Chondrocyte (in vitro differentiated cells): ENCODE results near the gene WFS1. TPM values are rescaled to one million over a fixed set of nuclear protein-coding genes. Genes with fewer than 3 reads are reported as not detected.

Source experiments
- DNase-seq: peaks from one replicate; pipeline ENCODE4 v3.0.0; 2021; ENCODE audit warnings: mixed read lengths, low spot score
- H3K27ac Mint-ChIP-seq: one replicate; pipeline ENCODE4 v1.8.0; 2021; ENCODE audit warnings: mild to moderate bottlenecking, moderate library complexity, mixed read lengths; ENCODE audit not compliant: unreplicated experiment
- H3K27me3 Mint-ChIP-seq: 2 replicates; pipeline ENCODE4 v1.8.0; 2021; ENCODE audit warnings: low read depth, mixed read lengths
- H3K36me3 Mint-ChIP-seq: 2 replicates; pipeline ENCODE4 v1.8.0; 2021; ENCODE audit warnings: low read depth, mixed read lengths
- H3K4me1 Mint-ChIP-seq: 2 replicates; pipeline ENCODE4 v1.8.0; 2021; ENCODE audit warnings: low read depth, mild to moderate bottlenecking, mixed read lengths
- H3K4me3 Mint-ChIP-seq: one replicate; pipeline ENCODE4 v1.8.0; 2021; ENCODE audit warnings: mild to moderate bottlenecking, moderate library complexity, mixed read lengths; ENCODE audit not compliant: unreplicated experiment
- H3K9me3 Mint-ChIP-seq: 2 replicates; pipeline ENCODE4 v1.8.0; 2021; ENCODE audit warnings: low read depth, mixed read lengths
- CTCF ChIP-seq: fragments of 200-600 bp; sonication (generic); IDR thresholded peaks from 2 replicates; pipeline ENCODE4 v1.5.0; 2021; ENCODE audit warnings: antibody characterized with exemption, mild to moderate bottlenecking, moderate library complexity
- total RNA-seq: library from RNA; stranded (reverse); gene quantifications from 3 replicates; pipeline ENCODE4 v1.2.1, GENCODE V29; 2021

The WFS1 gene
- total RNA-seq, 1 donor from 2014 or later, result 54.6 TPM

- H3K9me3 Mint-ChIP-seq, result no peaks in the 10 kb centered on the region
- no peak overlapping the region for H3K4me3 Mint-ChIP-seq
- TF ChIP-seq CTCF, result no peak
- no peak for DNase-seq
- no peak overlapping the region for H3K27ac Mint-ChIP-seq
- no peaks in the 10 kb centered on the region for H3K27me3 Mint-ChIP-seq
- peaks cover 46% of the 10 kb centered on the region for H3K4me1 Mint-ChIP-seq
- H3K36me3 Mint-ChIP-seq, result peaks cover 2% of the 10 kb centered on the region
Observed at GRCh38 chr4:6277935-6278800, 8.5 kb downstream of the WFS1 start.

GRCh38 chr4:6278801-6279197 is 9.1 kb downstream of the WFS1 start:
- peaks cover 2% of the 10 kb centered on the region for H3K36me3 Mint-ChIP-seq
- no peaks in the 10 kb centered on the region for H3K27me3 Mint-ChIP-seq
- TF ChIP-seq CTCF, result no peak
- H3K27ac Mint-ChIP-seq, result no peak overlapping the region
- peaks cover 40% of the 10 kb centered on the region for H3K4me1 Mint-ChIP-seq
- no peaks in the 10 kb centered on the region for H3K9me3 Mint-ChIP-seq
- no peak overlapping the region for H3K4me3 Mint-ChIP-seq
- no peak for DNase-seq

- no peaks in the 10 kb centered on the region for H3K9me3 Mint-ChIP-seq
- no peaks in the 10 kb centered on the region for H3K27me3 Mint-ChIP-seq
- no peak overlapping the region for H3K27ac Mint-ChIP-seq
- peaks cover 2% of the 10 kb centered on the region for H3K36me3 Mint-ChIP-seq
- TF ChIP-seq CTCF, result no peak
- peaks cover 32% of the 10 kb centered on the region for H3K4me1 Mint-ChIP-seq
- no peak overlapping the region for H3K4me3 Mint-ChIP-seq
- no peak for DNase-seq
Observed at GRCh38 chr4:6279582-6280289, 10.1 kb downstream of the WFS1 start.

GRCh38 chr4:6280365-6280996 is 10.8 kb downstream of the WFS1 start:
- no peak overlapping the region for H3K27ac Mint-ChIP-seq
- H3K4me1 Mint-ChIP-seq, result peaks cover 30% of the 10 kb centered on the region
- peaks cover 2% of the 10 kb centered on the region for H3K36me3 Mint-ChIP-seq

More at GRCh38 chr4:6280365-6280996, 10.8 kb downstream of the WFS1 start:
- no peak overlapping the region for H3K4me3 Mint-ChIP-seq
- no peak for DNase-seq
- no peaks in the 10 kb centered on the region for H3K9me3 Mint-ChIP-seq
- no peak for TF ChIP-seq CTCF
- H3K27me3 Mint-ChIP-seq, result no peaks in the 10 kb centered on the region
